Vagina (tissue), 2 donors: ENCODE measurements around the gene ADGRG7. TPM values are rescaled to one million over a fixed set of nuclear protein-coding genes. Genes with fewer than 3 reads are reported as not detected.

Experiments
- DNase-seq, 2 donors: peaks; one replicate each; pipeline ENCODE4 v3.0.0-alpha.2; 2017; ENCODE audit errors: extremely low spot score in 2 of 2
- H3K27ac ChIP-seq: fragments of 200-600 bp; sonication (generic); one replicate; pipeline ENCODE4 v1.5.1; 2019
- H3K27me3 ChIP-seq: fragments of 200-600 bp; sonication (generic); one replicate; pipeline ENCODE4 v1.5.1; 2019
- H3K36me3 ChIP-seq, 2 donors: fragments of 200-600 bp; sonication (generic); one replicate each; pipeline ENCODE4 v1.5.1; 2017 to 2019
- H3K4me1 ChIP-seq: fragments of 200-600 bp; sonication (generic); one replicate; pipeline ENCODE4 v1.5.1; 2019
- H3K4me3 ChIP-seq, 2 donors: fragments of 200-600 bp; sonication (generic); 1 replicate in 1 of 2; 2 replicates in 1 of 2; pipeline ENCODE4 v1.5.1; 2016 to 2019
- H3K9me3 ChIP-seq: fragments of 200-600 bp; sonication (generic); one replicate; pipeline ENCODE4 v1.5.1; 2019
- POLR2A ChIP-seq, 2 donors: fragments of 450-650 bp; IDR thresholded peaks; one replicate each; pipeline ENCODE4 v1.6.1; 2017; ENCODE audit warnings: antibody characterized with exemption in 2 of 2, mild to moderate bottlenecking in 2 of 2, moderate library complexity in 2 of 2
- POLR2AphosphoS5 ChIP-seq, 2 donors: sonication (generic); formaldehyde crosslinking; IDR thresholded peaks; one replicate each; pipeline ENCODE4 v1.9.0; 2017; ENCODE audit warnings: antibody characterized with exemption in 2 of 2, mild to moderate bottlenecking in 2 of 2, low read depth in 1 of 2; ENCODE audit not compliant: insufficient read depth in 1 of 2
- intact Hi-C: fragments of 100-400 bp; cut with DNase I; formaldehyde crosslinking; loops from one replicate; pipeline ENCODE4 v1.15.1; 2023
- total RNA-seq: library from RNA; depleted of rRNA; stranded (reverse); fragments of >200 nt; gene quantifications from one replicate; pipeline ENCODE4 v1.2.3, GENCODE V29; 2016
- TF ChIP-seq, protein P1 (sequence below), 3 experiments: fragments of 450-650 bp in 2 of 3; fragments of 200-600 bp in 1 of 3; sonication (generic) in 1 of 3; IDR thresholded peaks; one replicate each; pipeline ENCODE4 v1.5.1; 2017 to 2019; ENCODE audit warnings: antibody characterized with exemption in 3 of 3, mild to moderate bottlenecking in 2 of 3, moderate library complexity in 2 of 3

Gene ADGRG7
- total RNA-seq, 1 donor from 2014 or later = not detected

DNA sequence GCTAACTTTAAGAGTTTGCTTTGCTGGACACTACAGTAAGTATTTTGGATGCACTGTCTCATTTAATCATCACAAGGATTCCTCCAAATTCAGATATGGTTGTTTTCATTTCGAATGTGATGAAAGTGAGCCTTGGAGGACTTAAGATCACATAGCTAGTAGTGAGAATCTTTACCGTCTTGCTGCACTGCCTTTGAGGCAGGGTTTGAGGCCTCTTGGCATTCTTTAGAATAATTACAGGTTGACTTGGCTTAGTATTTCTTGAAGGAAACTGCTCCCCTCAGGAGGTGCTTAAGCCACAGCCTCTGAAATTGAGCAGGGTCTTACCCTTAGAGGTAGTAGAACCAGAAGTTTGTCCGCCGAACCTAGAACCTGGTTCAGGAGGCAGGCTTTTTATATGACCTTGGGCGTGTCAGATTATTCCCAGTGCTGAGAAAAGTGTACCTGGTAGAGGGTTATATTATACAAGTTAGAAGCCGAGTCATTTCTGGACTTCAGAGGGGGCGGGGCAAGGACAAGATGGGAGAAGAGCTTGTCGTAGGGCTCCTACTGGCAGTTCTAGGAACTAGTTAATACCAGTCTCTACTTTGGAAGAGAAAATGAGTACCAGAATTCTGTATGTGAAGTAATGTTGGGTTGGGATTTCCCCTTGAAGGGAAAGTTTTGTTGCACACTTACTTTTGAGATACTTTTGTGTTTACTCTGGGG, 101.0 kb downstream of the ADGRG7 start:
- Histone ChIP-seq H3K9me3 (no peaks in the 10 kb centered on the region), H3K4me3 (peak overlapping the region; percentile 74 to 85), H3K4me1 (peaks cover 51% of the 10 kb centered on the region), H3K27me3 (no peaks in the 10 kb centered on the region), H3K36me3 (peaks cover 0 to 9% of the 10 kb centered on the region in 2 donors), H3K27ac (peak overlapping the region; percentile 98)
- no peak for TF ChIP-seq POLR2AphosphoS5 (IDR thresholded peaks at IDR 0.05; ENCODE audit: insufficient read depth in 1 of 2, low read depth in 1 of 2)
- TF ChIP-seq, protein P1, sequence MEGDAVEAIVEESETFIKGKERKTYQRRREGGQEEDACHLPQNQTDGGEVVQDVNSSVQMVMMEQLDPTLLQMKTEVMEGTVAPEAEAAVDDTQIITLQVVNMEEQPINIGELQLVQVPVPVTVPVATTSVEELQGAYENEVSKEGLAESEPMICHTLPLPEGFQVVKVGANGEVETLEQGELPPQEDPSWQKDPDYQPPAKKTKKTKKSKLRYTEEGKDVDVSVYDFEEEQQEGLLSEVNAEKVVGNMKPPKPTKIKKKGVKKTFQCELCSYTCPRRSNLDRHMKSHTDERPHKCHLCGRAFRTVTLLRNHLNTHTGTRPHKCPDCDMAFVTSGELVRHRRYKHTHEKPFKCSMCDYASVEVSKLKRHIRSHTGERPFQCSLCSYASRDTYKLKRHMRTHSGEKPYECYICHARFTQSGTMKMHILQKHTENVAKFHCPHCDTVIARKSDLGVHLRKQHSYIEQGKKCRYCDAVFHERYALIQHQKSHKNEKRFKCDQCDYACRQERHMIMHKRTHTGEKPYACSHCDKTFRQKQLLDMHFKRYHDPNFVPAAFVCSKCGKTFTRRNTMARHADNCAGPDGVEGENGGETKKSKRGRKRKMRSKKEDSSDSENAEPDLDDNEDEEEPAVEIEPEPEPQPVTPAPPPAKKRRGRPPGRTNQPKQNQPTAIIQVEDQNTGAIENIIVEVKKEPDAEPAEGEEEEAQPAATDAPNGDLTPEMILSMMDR (IDR thresholded peaks at IDR 0.05) = no peak
- intact Hi-C loops = no loop called here
- no peak for DNase-seq

DNA sequence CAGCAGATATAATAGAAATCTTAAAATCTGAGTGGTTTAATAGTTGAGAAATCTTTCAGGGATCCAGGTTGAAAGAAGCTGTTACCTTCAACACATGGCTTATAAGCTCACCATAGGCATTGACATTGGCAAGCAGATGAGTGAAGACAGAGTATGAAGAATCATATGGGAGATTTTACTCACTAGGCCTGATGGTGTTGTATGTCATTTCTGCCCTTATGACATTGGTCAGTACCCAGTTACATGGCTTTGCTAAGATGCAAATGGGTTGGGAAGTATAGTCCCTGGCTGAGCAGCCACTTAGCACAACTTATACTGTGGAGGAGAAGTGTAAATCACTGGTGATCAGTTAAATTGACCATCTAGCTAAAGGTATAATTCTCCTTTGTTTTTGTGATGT, 105.8 kb downstream of the ADGRG7 start:
- DNase-seq = no peak
- no peaks in the 10 kb centered on the region for H3K9me3 ChIP-seq
- no peak overlapping the region for H3K4me3 ChIP-seq
- H3K36me3 ChIP-seq = peaks cover 0 to 22% of the 10 kb centered on the region in 2 donors
- TF ChIP-seq POLR2AphosphoS5 (IDR thresholded peaks at IDR 0.05; ENCODE audit: insufficient read depth in 1 of 2, low read depth in 1 of 2) (no peak), POLR2A (IDR thresholded peaks at IDR 0.05) (no peak)
- TF ChIP-seq, protein P1 (IDR thresholded peaks at IDR 0.05) = no peak
- H3K27ac ChIP-seq = no peak overlapping the region
- peaks cover 71% of the 10 kb centered on the region for H3K4me1 ChIP-seq
- intact Hi-C loops = no loop called here
- H3K27me3 ChIP-seq = no peaks in the 10 kb centered on the region

DNA sequence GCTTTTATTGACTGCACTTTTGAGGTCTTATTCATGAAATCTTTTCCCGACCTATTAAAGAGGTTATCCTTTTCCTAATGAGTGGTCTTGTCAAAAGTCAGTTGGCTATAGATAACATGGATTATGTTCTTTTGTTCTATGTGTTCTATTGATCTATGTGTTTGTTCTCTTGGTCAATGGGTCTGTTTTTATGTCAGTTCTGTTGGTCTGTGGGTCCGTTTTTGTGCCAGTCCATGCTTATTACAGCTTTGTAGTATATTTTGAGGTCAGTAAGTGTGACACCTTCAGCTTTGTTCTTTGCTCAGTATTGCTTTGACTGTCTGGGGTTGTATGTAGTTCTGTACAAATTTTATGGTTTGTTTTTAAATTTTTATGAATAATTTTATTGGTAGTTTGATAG, 107.7 kb downstream of the ADGRG7 start:
- Histone ChIP-seq H3K36me3 (peaks cover 0 to 41% of the 10 kb centered on the region in 2 donors), H3K4me1 (peaks cover 52% of the 10 kb centered on the region), H3K9me3 (no peaks in the 10 kb centered on the region), H3K27me3 (no peaks in the 10 kb centered on the region), H3K27ac (no peak overlapping the region), H3K4me3 (no peak overlapping the region)
- DNase-seq = no peak
- intact Hi-C loops = no loop called here
- no peak for TF ChIP-seq POLR2AphosphoS5 (IDR thresholded peaks at IDR 0.05; ENCODE audit: insufficient read depth in 1 of 2, low read depth in 1 of 2)
- no peak for TF ChIP-seq POLR2A (IDR thresholded peaks at IDR 0.05)
- TF ChIP-seq, protein P1 (IDR thresholded peaks at IDR 0.05) = no peak

DNA sequence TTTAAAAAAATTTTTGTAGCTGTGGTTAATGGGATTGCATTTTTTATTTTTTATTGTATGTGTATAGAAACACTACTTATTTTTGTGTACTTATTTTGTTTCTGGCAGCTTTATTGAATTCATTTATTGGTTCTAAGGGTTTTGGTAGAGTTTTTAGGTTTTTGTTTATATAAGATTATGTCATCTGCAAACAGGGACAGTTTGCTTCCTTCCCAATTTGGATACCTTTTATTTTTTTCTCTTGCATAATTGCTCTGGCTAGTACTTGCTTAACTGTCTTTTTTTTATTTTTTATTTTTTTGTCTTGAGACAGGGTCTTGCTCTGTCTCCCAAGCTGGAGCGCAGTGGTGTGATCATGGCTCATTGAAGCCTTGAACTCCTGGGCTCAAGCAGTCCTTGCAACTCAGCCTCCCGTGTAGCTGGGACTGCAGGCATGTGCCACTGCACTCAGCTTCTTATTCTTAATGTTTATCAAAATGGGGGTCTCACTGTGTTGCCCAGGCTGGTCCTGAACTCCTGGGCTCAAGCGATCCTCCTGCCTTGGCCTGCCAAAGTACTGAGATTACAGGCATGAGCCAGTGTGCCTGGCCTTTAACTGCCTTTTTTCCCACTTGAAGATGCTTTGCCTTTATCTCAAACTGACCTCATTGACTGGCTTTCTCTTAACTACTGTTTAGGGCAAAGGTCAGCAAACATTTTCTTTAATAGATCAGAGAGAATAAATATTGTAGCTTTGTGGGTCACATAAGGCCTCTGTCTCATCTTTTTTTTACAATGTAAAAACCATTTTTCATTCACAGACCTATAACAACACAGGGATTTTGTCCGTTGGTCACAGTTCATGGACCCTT, 108.5 kb downstream of the ADGRG7 start:
- Histone ChIP-seq H3K36me3 (peaks cover 0 to 44% of the 10 kb centered on the region in 2 donors), H3K4me3 (no peak overlapping the region), H3K9me3 (no peaks in the 10 kb centered on the region), H3K27me3 (no peaks in the 10 kb centered on the region), H3K27ac (no peak overlapping the region), H3K4me1 (peaks cover 45% of the 10 kb centered on the region)
- no peak for DNase-seq
- intact Hi-C loops = no loop called here
- TF ChIP-seq POLR2AphosphoS5 (IDR thresholded peaks at IDR 0.05; ENCODE audit: insufficient read depth in 1 of 2, low read depth in 1 of 2) (no peak), POLR2A (IDR thresholded peaks at IDR 0.05) (no peak)
- TF ChIP-seq, protein P1 (IDR thresholded peaks at IDR 0.05) = no peak
